DND-41 (cell line): Measurements from ENCODE around the gene ZRANB3.

Experiments
- ATAC-seq: fragments of 200-7000 bp; cut with Tn5 transposase; 3 replicates; pipeline ENCODE4 v1.9.1; 2021; ENCODE audit warnings: low read depth; ENCODE audit not compliant: insufficient read depth
- DNase-seq: peaks from one replicate; pipeline ENCODE4 v3.0.0-alpha.2; 2020
- H2AFZ ChIP-seq: 2 replicates; pipeline ENCODE4 v1.6.0; 2012; ENCODE audit warnings: low read depth, low read length
- H3K27ac ChIP-seq: 2 replicates; pipeline ENCODE4 v1.5.1; 2012; ENCODE audit warnings: low read length, inconsistent platforms
- H3K27me3 ChIP-seq: fragments of 200-600 bp; sonication (generic); 2 replicates; pipeline ENCODE4 v1.6.0; 2012; ENCODE audit warnings: low read length, mild to moderate bottlenecking, inconsistent platforms; ENCODE audit not compliant: insufficient read depth, poor library complexity
- H3K36me3 ChIP-seq: 2 replicates; pipeline ENCODE4 v1.5.1; 2012; ENCODE audit warnings: low read length, inconsistent platforms; ENCODE audit not compliant: insufficient read depth
- H3K4me1 ChIP-seq: 2 replicates; pipeline ENCODE4 v1.5.1; 2012; ENCODE audit warnings: mild to moderate bottlenecking, low read length; ENCODE audit not compliant: insufficient read depth
- H3K4me2 ChIP-seq: 2 replicates; pipeline ENCODE4 v1.6.0; 2012; ENCODE audit warnings: mild to moderate bottlenecking, moderate library complexity, low read length, inconsistent platforms; ENCODE audit not compliant: insufficient read depth
- H3K4me3 ChIP-seq, 2 experiments: fragments of 200-600 bp in 1 of 2; shearing (Covaris generic) in 1 of 2; 2 replicates each; pipeline ENCODE4 v1.5.1; 2012 to 2016; ENCODE audit warnings: inconsistent platforms in 2 of 2, low read length in 2 of 2, mild to moderate bottlenecking in 2 of 2, low read depth in 1 of 2, moderate library complexity in 1 of 2
- H3K79me2 ChIP-seq: 2 replicates; pipeline ENCODE4 v1.6.0; 2012; ENCODE audit warnings: low read length, inconsistent platforms; ENCODE audit not compliant: insufficient read depth
- H3K9ac ChIP-seq: 2 replicates; pipeline ENCODE4 v1.6.0; 2012; ENCODE audit warnings: low read depth, mild to moderate bottlenecking, inconsistent platforms, low read length, moderate library complexity
- H3K9me3 ChIP-seq: 2 replicates; pipeline ENCODE4 v1.5.1; 2012; ENCODE audit warnings: low read length, moderate library complexity, mild to moderate bottlenecking, inconsistent platforms; ENCODE audit not compliant: insufficient read depth, severe bottlenecking
- H4K20me1 ChIP-seq: 2 replicates; pipeline ENCODE4 v1.6.0; 2012; ENCODE audit warnings: low read length; ENCODE audit not compliant: insufficient read depth
- CTCF ChIP-seq: IDR thresholded peaks from 2 replicates; pipeline ENCODE4 v1.5.1; 2012; ENCODE audit warnings: borderline replicate concordance, low read length, moderate library complexity, mild to moderate bottlenecking; ENCODE audit not compliant: poor library complexity, severe bottlenecking; ENCODE audit errors: extremely low read depth
- EZH2 ChIP-seq: IDR thresholded peaks from 3 replicates; pipeline ENCODE4 v1.6.1; 2012; ENCODE audit warnings: borderline replicate concordance, low read depth, mild to moderate bottlenecking, moderate library complexity, low read length, inconsistent platforms; ENCODE audit not compliant: severe bottlenecking

Gene ZRANB3

DNA sequence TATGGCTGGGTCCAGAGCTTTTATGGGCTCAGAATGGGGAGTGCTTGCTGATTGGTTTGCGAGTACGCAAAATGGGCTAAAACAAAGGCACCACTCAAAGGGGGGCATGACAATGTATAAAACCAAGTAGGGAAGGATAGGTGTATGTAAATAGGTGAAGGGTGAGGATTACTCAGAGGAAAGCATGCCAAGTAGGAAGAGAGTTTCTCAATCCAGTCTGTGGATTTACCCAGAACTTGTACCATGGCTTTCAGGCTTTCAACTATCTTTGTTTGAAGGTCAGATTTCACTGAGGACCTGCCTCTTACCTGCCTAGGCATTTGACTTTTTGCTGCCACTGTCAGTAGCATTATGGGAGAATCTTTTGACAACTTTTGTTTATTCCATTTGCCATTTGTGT lies 386.7 kb downstream of the ZRANB3 start:
- H3K27ac ChIP-seq, result no peak overlapping the region
- ATAC-seq (no peak), DNase-seq (no peak)
- H3K9me3 ChIP-seq, result peaks cover 25% of the 10 kb centered on the region
- no peak overlapping the region for H3K4me3 ChIP-seq
- H3K27me3 ChIP-seq, result no peaks in the 10 kb centered on the region
- H3K79me2 ChIP-seq, result no peaks in the 10 kb centered on the region
- no peak overlapping the region for H3K4me2 ChIP-seq
- no peak overlapping the region for H2AFZ ChIP-seq
- no peak overlapping the region for H3K9ac ChIP-seq
- no peaks in the 10 kb centered on the region for H4K20me1 ChIP-seq
- TF ChIP-seq EZH2 (no peak), CTCF (no peak)
- H3K4me1 ChIP-seq, result no peaks in the 10 kb centered on the region
- H3K36me3 ChIP-seq, result peaks cover 42% of the 10 kb centered on the region

DNA sequence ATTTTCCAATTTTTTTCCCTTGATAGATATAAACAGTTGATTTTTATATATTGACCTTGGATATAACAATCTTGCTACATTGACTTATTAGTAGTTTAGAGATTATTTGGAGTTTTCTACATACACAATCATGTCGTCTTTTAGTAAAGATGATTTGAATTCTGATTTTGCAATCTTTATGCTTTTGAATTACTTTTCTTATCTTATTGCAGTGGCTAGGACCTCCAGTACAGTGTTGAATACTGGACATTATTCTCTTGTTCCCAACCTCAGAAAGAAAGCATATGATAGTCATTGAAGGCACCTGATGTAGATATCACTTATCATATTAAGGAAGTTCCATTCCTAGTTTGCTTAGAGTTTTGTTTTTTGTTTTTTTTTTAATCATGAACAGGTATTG lies 388.7 kb downstream of the ZRANB3 start:
- Histone ChIP-seq H3K4me3 (no peak overlapping the region), H3K4me1 (no peaks in the 10 kb centered on the region), H3K79me2 (no peaks in the 10 kb centered on the region), H3K4me2 (no peak overlapping the region), H3K27ac (no peak overlapping the region), H3K9me3 (peaks cover 25% of the 10 kb centered on the region), H3K36me3 (peaks cover 58% of the 10 kb centered on the region), H2AFZ (no peak overlapping the region), H4K20me1 (no peaks in the 10 kb centered on the region), H3K9ac (no peak overlapping the region), H3K27me3 (no peaks in the 10 kb centered on the region)
- no peak for TF ChIP-seq EZH2
- no peak for TF ChIP-seq CTCF
- DNase-seq (no peak), ATAC-seq (no peak)

DNA sequence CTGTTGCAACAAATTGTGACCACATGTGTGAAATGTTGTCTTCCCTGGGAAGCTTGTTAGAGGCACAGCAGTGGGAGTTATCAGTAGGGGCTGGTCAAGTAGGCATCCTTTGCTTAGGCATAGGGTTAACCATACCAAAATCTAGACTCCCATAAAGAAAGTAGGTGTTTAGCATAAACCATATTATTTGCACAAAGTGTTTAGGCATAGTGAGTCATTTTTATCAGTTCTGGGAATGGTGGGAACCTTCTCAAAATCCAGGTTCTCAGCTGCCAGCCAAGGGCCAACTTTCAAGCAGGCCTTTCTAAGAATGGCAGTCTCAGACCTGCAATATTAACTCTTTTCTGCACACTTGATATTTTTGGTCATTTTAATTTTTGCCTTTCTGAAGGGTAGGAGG lies 390.4 kb downstream of the ZRANB3 start:
- Histone ChIP-seq H3K9ac (no peak overlapping the region), H3K79me2 (no peaks in the 10 kb centered on the region), H3K4me2 (no peak overlapping the region), H3K27ac (no peak overlapping the region), H2AFZ (no peak overlapping the region), H4K20me1 (no peaks in the 10 kb centered on the region), H3K4me3 (no peak overlapping the region), H3K4me1 (no peaks in the 10 kb centered on the region), H3K9me3 (peaks cover 25% of the 10 kb centered on the region), H3K27me3 (no peaks in the 10 kb centered on the region), H3K36me3 (peaks cover 69% of the 10 kb centered on the region)
- no peak for DNase-seq
- TF ChIP-seq EZH2, result no peak
- TF ChIP-seq CTCF, result no peak
- ATAC-seq, result no peak

- DNase-seq (no peak), ATAC-seq (no peak)
- no peaks in the 10 kb centered on the region for H3K27me3 ChIP-seq
Observed at GRCh38 chr2:135132314-135132713, 398.7 kb downstream of the ZRANB3 start.

More at GRCh38 chr2:135132314-135132713, 398.7 kb downstream of the ZRANB3 start:
- TF ChIP-seq CTCF (no peak), EZH2 (no peak)
- no peaks in the 10 kb centered on the region for H3K79me2 ChIP-seq
- no peak overlapping the region for H3K4me2 ChIP-seq
- H3K4me3 ChIP-seq, result no peak overlapping the region
- no peaks in the 10 kb centered on the region for H3K9me3 ChIP-seq
- no peak overlapping the region for H3K9ac ChIP-seq
- H3K4me1 ChIP-seq, result no peaks in the 10 kb centered on the region
- peaks cover 78% of the 10 kb centered on the region for H3K36me3 ChIP-seq
- H4K20me1 ChIP-seq, result no peaks in the 10 kb centered on the region
- no peak overlapping the region for H2AFZ ChIP-seq
- H3K27ac ChIP-seq, result no peak overlapping the region
